Left lung (tissue), 10 donors: ENCODE results near the gene GJC1. TPM values are rescaled to one million over a fixed set of nuclear protein-coding genes. Genes with fewer than 3 reads are reported as not detected.
A peak's percentile ranks its signal among the peaks of the same experiment; 100 is the strongest.

Source experiments
- ATAC-seq: fragments of 200-7000 bp; cut with Tn5 transposase; one replicate; pipeline ENCODE4 v1.9.1; 2020; ENCODE audit warnings: moderate library complexity
- DNase-seq, 4 donors: peaks; one replicate each; pipeline ENCODE4 v3.0.0-alpha.2; 2013 to 2020
- H3K27ac ChIP-seq, 2 donors: fragments of 200-600 bp; sonication (generic) in 1 of 2; one replicate each; pipeline versions ENCODE4 v1.5.0 to v1.8.0; 2020 to 2021
- H3K27me3 ChIP-seq, 2 donors: fragments of 200-600 bp; sonication (generic) in 1 of 2; one replicate each; pipeline versions ENCODE4 v1.5.0 to v1.8.0; 2020 to 2021
- H3K36me3 ChIP-seq, 2 donors: fragments of 200-600 bp; sonication (generic) in 1 of 2; one replicate each; pipeline versions ENCODE4 v1.5.0 to v1.8.0; 2020 to 2021
- H3K4me1 ChIP-seq, 2 donors: fragments of 200-600 bp; one replicate each; pipeline ENCODE4 v1.8.0; 2021
- H3K4me3 ChIP-seq, 2 donors: fragments of 200-600 bp; sonication (generic) in 1 of 2; one replicate each; pipeline versions ENCODE4 v1.5.0 to v1.8.0; 2020 to 2021; ENCODE audit warnings: mild to moderate bottlenecking in 1 of 2
- H3K9me3 ChIP-seq, 2 donors: fragments of 200-600 bp; sonication (generic) in 1 of 2; one replicate each; pipeline versions ENCODE4 v1.5.0 to v1.8.0; 2020 to 2021
- intact Hi-C, 2 donors: fragments of 100-400 bp; cut with DNase I; formaldehyde crosslinking; loops; one replicate each; pipeline versions ENCODE4 v1.11.2 to v1.14.2; 2022
- polyA plus RNA-seq, 6 donors: library from polyadenylated mRNA; unstranded; fragments of 120-200 nt; gene quantifications; one replicate each; pipeline ENCODE4 v1.2.1, GENCODE V29; 2013; ENCODE audit not compliant: insufficient read length in 6 of 6
- total RNA-seq, 2 donors: library from RNA; stranded (reverse); fragmentation: NEBNext Ultra II Directional; extraction: Animal tissue kit (Norgen Biotek cat#: 25700); gene quantifications; one replicate each; pipeline ENCODE4 v1.2.1, GENCODE V29; 2021
- TF ChIP-seq, protein P1 (sequence below), 2 donors: fragments of 200-600 bp; sonication (generic) in 1 of 2; IDR thresholded peaks; one replicate each; pipeline versions ENCODE4 v1.5.0 to v1.8.0; 2021; ENCODE audit warnings: antibody characterized with exemption in 2 of 2
- donor health status: DM: no; HTN: yes; CAD: no.
- donor health status: DM: no; HTN: no; CAD: no.

GJC1 gene
- total and polyA plus RNA-seq, 8 donors = 17.3 to 52.9 (median 46.2) TPM

DNA sequence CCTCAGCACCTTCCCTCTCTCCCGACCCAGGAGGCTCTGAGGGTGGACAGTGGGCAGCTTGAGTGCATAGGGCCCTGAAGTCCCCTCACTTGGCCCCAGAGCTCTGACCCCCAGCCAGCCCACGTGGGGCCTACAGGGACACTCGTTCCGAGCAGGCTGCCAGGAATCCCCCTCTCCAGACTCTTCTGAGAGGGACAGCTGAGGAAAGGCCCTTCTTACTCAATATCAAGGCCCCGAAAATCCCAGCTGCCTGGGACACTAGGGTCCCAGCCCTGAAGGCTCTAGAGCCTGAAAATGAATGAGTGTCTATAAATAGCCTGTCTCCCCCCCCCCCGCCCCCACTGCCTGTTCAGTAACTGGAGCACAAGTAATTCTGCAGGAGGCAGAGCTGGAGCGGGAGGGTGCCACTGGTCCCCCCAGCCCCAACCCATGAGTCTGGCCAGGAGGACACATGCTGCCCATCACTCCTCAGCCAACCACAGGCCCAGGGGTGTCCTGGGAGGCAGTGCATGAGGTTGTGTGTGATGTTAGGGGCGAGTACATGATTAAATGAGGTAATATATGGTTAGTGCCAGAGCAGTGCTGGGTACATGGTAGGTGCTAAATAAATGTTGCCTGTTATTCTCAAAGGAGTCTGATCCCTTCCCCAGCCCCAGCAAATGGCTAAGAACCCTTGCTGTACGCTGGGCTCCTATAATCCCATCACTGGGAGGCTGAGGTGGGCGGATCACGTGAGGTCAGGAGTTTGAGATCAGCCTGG lies 59.7 kb downstream of the GJC1 start:
- Histone ChIP-seq H3K4me3 (no peak overlapping the region), H3K4me1 (peaks cover 5 to 13% of the 10 kb centered on the region in 2 donors), H3K36me3 (no peaks in the 10 kb centered on the region), H3K9me3 (no peaks in the 10 kb centered on the region), H3K27ac (no peak overlapping the region), H3K27me3 (peaks cover 0 to 59% of the 10 kb centered on the region in 2 donors)
- TF ChIP-seq, protein P1, sequence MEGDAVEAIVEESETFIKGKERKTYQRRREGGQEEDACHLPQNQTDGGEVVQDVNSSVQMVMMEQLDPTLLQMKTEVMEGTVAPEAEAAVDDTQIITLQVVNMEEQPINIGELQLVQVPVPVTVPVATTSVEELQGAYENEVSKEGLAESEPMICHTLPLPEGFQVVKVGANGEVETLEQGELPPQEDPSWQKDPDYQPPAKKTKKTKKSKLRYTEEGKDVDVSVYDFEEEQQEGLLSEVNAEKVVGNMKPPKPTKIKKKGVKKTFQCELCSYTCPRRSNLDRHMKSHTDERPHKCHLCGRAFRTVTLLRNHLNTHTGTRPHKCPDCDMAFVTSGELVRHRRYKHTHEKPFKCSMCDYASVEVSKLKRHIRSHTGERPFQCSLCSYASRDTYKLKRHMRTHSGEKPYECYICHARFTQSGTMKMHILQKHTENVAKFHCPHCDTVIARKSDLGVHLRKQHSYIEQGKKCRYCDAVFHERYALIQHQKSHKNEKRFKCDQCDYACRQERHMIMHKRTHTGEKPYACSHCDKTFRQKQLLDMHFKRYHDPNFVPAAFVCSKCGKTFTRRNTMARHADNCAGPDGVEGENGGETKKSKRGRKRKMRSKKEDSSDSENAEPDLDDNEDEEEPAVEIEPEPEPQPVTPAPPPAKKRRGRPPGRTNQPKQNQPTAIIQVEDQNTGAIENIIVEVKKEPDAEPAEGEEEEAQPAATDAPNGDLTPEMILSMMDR (IDR thresholded peaks at IDR 0.05) = no peak
- intact Hi-C loops = loop anchor here (10.0 kb wide), 2 partner anchors 94 to 244 kb away; no protein-coding TSS in a partner anchor
- ATAC-seq (no peak), DNase-seq (no peak)

- TF ChIP-seq, protein P1 (IDR thresholded peaks at IDR 0.05) = no peak
- Histone ChIP-seq H3K4me3 (no peak overlapping the region), H3K4me1 (peaks cover 0 to 7% of the 10 kb centered on the region in 2 donors), H3K36me3 (no peaks in the 10 kb centered on the region), H3K27ac (no peak overlapping the region), H3K27me3 (peaks cover 0 to 59% of the 10 kb centered on the region in 2 donors), H3K9me3 (no peaks in the 10 kb centered on the region)
- no peak for DNase-seq
- intact Hi-C loops = loop anchor here (10.0 kb wide), 2 partner anchors 95 to 245 kb away; no protein-coding TSS in a partner anchor
- ATAC-seq = no peak
Measured at GRCh38 chr17:44769647-44770084, 60.4 kb downstream of the GJC1 start.

DNA sequence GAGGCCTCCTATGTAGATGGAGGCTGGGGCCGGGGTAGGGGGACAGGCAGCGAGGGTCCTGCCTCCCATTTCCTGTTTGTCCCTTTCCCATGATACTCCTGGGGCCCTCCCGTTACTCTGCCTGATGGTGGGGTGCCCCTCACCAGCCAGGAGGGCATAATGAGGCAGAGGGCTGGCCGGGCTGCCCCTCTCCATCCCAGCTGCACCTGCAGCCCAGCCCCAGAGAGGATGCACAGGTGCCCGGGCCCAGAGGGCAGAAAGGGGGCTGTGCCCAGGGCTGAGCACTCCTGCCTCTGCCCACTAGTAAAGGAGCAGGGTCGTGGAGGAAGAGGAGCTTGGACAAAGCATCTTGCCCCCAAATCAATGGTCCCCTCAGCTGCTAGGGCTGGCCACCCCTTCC lies 60.9 kb downstream of the GJC1 start:
- H3K9me3 ChIP-seq = no peaks in the 10 kb centered on the region
- no peak for ATAC-seq
- TF ChIP-seq, protein P1 (IDR thresholded peaks at IDR 0.05) = no peak
- H3K4me1 ChIP-seq = peaks cover 0 to 5% of the 10 kb centered on the region in 2 donors
- DNase-seq = no peak
- H3K27ac ChIP-seq = no peak overlapping the region
- intact Hi-C loops = no loop called here
- H3K4me3 ChIP-seq = no peak overlapping the region
- H3K36me3 ChIP-seq = no peaks in the 10 kb centered on the region
- H3K27me3 ChIP-seq = peaks cover 0 to 56% of the 10 kb centered on the region in 2 donors

DNA sequence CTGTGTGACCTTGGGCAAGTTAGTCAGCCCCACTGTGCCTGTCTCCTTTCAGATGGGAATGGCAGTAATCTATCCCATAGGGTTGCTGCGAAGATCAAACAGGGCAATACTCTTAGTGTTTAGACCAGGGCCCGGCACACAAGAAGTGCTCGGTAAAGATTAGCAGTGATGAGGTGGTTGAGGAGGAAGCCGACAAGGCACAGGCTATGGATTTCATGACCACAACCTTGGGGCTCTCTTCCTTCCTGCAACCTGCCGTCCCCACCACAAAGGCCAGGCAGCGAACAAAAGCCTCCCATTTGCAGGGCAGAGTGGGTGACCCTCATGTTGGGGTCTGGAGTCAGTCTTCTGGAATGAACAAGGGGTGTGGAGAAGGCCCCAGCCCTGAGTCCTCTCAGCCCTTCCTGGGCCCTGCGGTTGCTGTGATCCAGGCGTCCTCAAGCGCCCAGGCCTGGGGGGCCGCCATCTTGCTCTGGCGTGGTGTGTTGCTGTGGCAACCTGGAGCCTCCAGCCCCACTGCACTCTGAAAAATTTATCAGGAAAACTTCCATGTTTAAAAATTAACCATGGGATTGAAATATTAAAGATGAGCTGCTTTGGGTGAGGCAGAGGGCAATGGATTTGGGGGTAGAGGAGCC lies 61.5 kb downstream of the GJC1 start:
- no peaks in the 10 kb centered on the region for H3K36me3 ChIP-seq
- H3K4me1 ChIP-seq = peaks cover 0 to 5% of the 10 kb centered on the region in 2 donors
- intact Hi-C loops = no loop called here
- no peak for DNase-seq
- H3K4me3 ChIP-seq = no peak overlapping the region
- ATAC-seq = no peak
- no peaks in the 10 kb centered on the region for H3K9me3 ChIP-seq
- H3K27me3 ChIP-seq = peaks cover 0 to 50% of the 10 kb centered on the region in 2 donors
- H3K27ac ChIP-seq = no peak overlapping the region
- TF ChIP-seq, protein P1 (IDR thresholded peaks at IDR 0.05) = no peak

GRCh38 chr17:44767493-44767892 lies 62.6 kb downstream of the GJC1 start:
- Histone ChIP-seq H3K36me3 (no peaks in the 10 kb centered on the region), H3K27me3 (peaks cover 0 to 38% of the 10 kb centered on the region in 2 donors), H3K9me3 (no peaks in the 10 kb centered on the region), H3K4me3 (no peak overlapping the region), H3K27ac (no peak overlapping the region), H3K4me1 (peaks cover 0 to 5% of the 10 kb centered on the region in 2 donors)
- DNase-seq = peak in 1 of 4 donors; percentile 57
- intact Hi-C loops = no loop called here
- TF ChIP-seq, protein P1 (IDR thresholded peaks at IDR 0.05) = no peak
- no peak for ATAC-seq
